Astrocyte of the cerebellum (primary cell): Measurements from ENCODE around the gene TK2.

ENCODE experiments used
- DNase-seq: peaks from one replicate; pipeline ENCODE4 v3.0.0-alpha.2; 2011; ENCODE audit warnings: low read depth
- H3K4me3 ChIP-seq: 2 replicates; pipeline ENCODE4 v1.5.1; 2011; ENCODE audit warnings: mild to moderate bottlenecking, low read depth, low read length, moderate library complexity
- in situ Hi-C: cut with HindIII; loops from 2 replicates; pipeline ENCODE4 v1.10.0; 2017; ENCODE audit warnings: low sequenced_read_pairs
- TF ChIP-seq, protein P1 (sequence below): IDR thresholded peaks from 2 replicates; pipeline ENCODE4 v1.5.1; 2012; ENCODE audit warnings: low read length, low read depth, moderate library complexity, mild to moderate bottlenecking; ENCODE audit errors: missing control alignments

Gene TK2

GRCh38 chr16:66592241-66592640 lies 42.3 kb upstream of the TK2 start:
- TF ChIP-seq, protein P1, sequence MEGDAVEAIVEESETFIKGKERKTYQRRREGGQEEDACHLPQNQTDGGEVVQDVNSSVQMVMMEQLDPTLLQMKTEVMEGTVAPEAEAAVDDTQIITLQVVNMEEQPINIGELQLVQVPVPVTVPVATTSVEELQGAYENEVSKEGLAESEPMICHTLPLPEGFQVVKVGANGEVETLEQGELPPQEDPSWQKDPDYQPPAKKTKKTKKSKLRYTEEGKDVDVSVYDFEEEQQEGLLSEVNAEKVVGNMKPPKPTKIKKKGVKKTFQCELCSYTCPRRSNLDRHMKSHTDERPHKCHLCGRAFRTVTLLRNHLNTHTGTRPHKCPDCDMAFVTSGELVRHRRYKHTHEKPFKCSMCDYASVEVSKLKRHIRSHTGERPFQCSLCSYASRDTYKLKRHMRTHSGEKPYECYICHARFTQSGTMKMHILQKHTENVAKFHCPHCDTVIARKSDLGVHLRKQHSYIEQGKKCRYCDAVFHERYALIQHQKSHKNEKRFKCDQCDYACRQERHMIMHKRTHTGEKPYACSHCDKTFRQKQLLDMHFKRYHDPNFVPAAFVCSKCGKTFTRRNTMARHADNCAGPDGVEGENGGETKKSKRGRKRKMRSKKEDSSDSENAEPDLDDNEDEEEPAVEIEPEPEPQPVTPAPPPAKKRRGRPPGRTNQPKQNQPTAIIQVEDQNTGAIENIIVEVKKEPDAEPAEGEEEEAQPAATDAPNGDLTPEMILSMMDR = no peak
- DNase-seq = no peak
- no peak overlapping the region for H3K4me3 ChIP-seq
- in situ Hi-C loops = loop anchor here (25.0 kb wide), 1 partner anchor 180 kb away; no protein-coding TSS in a partner anchor

DNA sequence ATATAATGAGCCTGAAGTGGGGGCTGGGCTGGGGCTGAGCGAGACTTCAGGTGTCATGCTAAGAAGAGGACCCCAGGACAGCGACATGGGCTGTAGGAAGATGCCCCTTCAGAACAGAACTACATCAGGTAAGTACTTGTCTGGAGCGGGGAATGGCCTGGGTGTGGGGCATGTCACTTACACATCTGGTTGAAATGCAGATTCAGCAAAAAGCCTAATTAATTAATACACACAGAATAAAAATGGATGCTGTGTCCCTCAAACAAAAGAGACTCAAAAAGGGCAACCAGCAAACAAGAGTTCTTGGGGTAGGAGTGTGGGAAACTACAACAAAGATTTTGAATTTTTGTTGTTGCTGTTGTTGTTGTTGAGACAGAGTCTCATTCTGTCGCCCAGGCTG lies 41.1 kb upstream of the TK2 start:
- DNase-seq = no peak
- H3K4me3 ChIP-seq = no peak overlapping the region
- in situ Hi-C loops = loop anchor here (25.0 kb wide), 1 partner anchor 179 kb away; no protein-coding TSS in a partner anchor
- TF ChIP-seq, protein P1 = no peak

GRCh38 chr16:66590322-66590721 lies 40.4 kb upstream of the TK2 start:
- in situ Hi-C loops = loop anchor here (25.0 kb wide), 1 partner anchor 178 kb away; no protein-coding TSS in a partner anchor
- no peak overlapping the region for H3K4me3 ChIP-seq
- no peak for DNase-seq
- TF ChIP-seq, protein P1 = no peak

GRCh38 chr16:66588981-66589713 lies 39.2 kb upstream of the TK2 start:
- in situ Hi-C loops = loop anchor here (25.0 kb wide), 1 partner anchor 177 kb away; no protein-coding TSS in a partner anchor
- TF ChIP-seq, protein P1 = peak; percentile 61
- no peak overlapping the region for H3K4me3 ChIP-seq
- no peak for DNase-seq

- in situ Hi-C loops = loop anchor here (25.0 kb wide), 1 partner anchor 176 kb away; no protein-coding TSS in a partner anchor
- TF ChIP-seq, protein P1 = no peak
- no peak overlapping the region for H3K4me3 ChIP-seq
- DNase-seq = no peak
Measured at GRCh38 chr16:66587881-66588600, 38.1 kb upstream of the TK2 start.

GRCh38 chr16:66585481-66586239 lies 35.7 kb upstream of the TK2 start:
- in situ Hi-C loops = loop anchor here (25.0 kb wide), 1 partner anchor 173 kb away; no protein-coding TSS in a partner anchor
- TF ChIP-seq, protein P1 = no peak
- DNase-seq = no peak
- H3K4me3 ChIP-seq = no peak overlapping the region
